HL-60/S4 treated with retinoic acid at 250 ng/mL for 4 days and 3 days (cell line): Measurements from ENCODE around the gene MAP3K14.
"Not testable (repeated sequence)": the region's sequence is repeated elsewhere in the genome, so short reads cannot be mapped to it uniquely, and the experiment has no call there.

Experiments
- in situ Hi-C: fragments of 300-500 bp; cut with MboI; formaldehyde crosslinking; loops from 2 replicates; pipeline ENCODE4 v1.7.0; 2022; ENCODE audit warnings: low sequenced_read_pairs

Gene MAP3K14

DNA sequence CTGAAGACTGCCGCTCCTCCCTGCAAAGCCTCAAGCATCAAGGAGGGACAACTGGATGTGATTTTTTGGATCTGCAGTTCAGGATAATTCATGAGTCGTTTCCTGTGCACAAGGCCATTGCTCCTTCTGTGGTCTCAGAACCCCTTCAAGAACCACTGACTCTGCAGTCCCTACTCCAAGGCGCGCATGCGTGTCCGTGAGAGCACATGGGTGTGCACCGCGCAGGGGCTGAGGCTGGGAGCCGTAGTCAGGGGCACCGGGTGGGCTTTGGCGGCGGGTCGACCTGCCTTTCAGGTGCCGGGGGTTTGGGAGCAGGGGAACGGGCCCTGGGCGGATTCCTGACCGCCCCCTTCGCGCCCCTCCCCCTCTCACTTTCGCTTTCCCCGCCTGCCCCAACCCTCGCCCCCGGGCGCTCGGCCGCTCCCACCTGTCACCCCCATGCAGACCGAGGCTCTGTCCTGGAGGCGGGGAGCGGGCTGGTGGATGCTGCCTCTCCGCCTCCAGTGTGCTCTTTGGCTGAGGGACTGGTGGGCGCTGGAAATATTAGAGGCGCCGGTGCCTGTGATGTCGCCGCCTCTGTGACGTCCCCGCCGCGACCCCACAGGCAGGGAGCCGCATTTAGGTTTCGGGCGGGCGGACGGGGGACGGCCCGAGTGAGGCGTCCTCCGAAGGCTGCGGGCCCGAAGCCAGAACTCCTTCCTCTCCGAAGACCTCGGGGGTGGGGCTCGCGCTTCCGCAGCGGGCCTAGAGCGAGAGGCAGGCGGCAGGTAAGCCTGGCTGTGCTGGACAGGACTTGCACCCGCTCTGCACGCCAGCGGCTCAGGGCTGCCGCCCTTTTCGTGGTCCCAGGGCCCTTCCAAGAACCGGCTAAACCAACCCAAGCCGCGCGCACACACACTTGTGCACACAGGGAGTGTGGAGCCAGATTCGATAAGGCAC lies 55.0 kb downstream of the MAP3K14 start, which contains the start of gene SPATA32:
Gene SPATA32 (minus strand): TSS at position 518 of the 939 bp plus-strand sequence. CDS start 78 bp downstream, at position 440.
- in situ Hi-C loops: no loop called here

DNA sequence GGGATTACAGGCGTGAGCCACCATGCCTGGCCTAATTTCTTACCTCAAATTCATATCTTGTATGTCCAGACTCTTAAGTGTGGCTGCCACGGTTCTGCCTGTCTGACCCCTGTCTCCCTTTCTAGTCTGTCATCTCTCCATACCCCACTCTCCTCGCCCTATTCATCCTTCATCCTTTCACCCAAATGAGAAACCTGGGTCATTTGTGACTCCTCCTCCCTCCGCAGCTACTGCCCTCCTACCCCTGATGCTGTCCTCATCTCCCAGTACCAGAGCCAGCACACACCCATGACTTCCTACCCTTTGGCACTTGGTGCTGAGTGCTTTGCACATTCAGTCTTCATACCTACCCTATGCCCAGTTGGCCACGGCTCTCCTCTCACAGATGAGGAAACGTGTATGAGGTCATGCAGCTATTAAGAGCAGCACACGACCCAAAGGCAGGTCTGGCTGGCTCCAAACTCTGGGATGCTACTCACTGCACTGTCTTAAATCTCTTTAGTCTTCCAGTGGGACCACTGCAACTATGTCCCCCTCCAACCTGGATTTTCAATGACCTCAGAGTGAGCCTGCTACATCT lies 56.5 kb downstream of the MAP3K14 start:
- in situ Hi-C loops: no loop called here

DNA sequence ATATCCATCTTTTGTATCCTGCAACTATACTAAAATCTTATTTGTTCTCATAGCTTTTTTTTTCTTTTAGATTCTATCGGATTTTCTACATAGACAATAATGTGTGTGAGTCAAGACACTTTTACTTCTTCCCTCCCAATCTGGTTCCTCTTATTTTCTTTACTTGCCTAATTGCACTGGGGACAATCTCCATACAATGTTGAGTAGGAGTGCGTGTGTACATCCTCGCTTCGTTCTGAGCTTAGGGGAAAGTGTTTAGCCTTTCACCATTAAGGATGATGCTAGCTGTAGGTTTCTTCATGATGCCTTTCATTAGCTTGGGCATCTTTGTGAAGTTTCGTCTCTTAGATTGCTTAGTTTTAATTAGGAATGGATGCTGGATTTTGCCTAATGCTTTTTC lies 57.8 kb downstream of the MAP3K14 start:
- in situ Hi-C loops: no loop called here

DNA sequence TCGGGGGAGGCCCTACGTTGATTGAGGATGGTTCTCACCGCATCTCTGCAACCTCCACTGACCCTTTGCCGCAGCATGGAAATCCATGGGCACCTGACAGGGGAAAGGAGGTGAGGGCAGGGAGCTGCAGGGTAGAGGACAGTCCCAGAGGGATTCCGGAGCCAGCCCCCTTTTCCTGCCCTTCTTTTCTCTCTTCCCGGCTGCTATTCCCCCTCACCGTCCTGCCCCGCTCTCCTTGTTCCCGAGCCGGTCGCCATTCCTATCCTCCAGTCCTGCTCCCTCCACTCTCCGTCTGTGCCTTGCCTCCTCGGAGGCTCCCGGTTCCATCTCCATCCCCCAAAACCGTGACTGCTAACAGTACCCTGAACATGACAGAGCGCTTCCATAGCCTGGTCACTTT lies 59.7 kb downstream of the MAP3K14 start:
- in situ Hi-C loops: no loop called here

DNA sequence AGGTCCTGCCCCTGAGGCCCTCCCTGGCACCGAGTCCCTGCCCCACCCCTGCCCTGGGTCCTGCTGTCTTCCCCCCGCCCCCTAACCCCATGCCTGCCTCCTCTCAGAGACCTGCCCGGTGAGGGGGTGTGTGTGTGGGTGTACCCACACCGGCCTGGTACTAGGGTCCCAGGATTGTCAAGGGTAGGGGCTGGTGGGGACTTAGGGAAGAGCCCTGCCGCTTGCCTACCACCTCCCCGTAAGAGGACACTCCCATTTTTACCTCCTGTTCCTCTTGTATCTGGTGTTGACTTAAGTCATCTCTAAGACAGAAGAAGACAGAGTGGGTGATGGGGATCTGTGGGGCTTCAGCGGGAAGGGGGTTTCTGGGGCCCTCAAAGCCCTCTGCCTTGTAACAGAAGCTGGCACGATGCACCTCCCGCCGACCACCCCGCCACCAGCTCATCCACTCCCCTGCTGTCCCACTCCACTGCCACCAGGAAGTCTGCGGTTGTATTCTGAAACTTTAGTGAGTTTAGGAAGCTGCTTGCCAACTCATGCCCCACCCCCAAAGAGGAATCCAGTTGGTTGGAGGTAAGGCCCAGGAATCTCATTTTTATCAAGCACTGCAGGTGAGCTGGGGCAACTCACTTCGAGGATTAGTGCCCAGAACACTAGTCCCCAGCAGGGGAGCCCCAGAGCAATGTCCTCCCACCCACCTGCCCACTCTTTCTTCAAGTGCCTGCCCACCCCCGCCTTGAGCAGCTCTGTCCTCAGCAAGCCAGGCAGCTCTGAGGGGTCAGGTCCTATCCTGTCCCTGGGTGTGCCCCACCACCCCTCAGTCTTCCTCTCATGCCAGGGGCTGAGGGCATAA lies 60.5 kb downstream of the MAP3K14 start:
- in situ Hi-C loops: no loop called here

DNA sequence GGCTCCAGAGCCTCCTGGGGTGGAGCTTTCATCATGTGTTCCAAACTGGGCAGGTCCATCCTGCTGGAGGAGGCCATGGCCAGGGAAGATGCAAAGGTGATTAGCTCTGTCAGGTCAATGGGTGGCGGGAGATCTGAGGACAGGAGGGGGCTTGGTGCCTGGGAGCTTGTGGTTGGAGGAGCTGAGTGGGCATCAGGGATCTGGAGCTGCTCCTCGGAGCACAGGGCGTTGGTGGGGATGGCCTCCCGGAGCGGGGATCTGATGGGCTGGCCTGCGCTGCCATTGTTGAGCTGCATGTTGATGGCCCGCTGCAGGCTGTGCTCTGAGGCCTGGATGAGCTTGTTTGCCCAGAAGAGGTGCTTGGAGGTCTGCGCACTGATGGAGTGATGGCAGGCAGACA lies 61.5 kb downstream of the MAP3K14 start:
- in situ Hi-C loops: no loop called here

DNA sequence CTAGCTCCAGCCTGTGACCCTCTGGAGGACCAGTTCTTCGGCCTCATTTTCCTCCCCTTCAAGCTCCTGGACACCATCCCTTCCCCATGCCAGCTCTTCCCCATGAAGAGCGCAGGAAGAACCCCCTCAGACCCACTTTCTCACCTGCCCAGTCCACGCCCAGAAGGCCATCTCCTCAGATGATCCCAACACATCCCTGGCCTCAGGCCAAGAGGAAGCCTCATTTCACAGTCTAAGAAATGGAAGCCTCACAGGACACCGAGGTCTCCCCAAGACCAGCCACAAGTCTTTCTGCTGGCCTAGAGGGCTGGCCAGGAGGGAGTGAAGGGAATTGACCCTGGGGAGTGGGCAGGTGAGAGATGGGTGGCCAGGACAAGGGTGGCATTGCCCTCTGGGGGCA lies 62.9 kb downstream of the MAP3K14 start:
- in situ Hi-C loops: no loop called here

DNA sequence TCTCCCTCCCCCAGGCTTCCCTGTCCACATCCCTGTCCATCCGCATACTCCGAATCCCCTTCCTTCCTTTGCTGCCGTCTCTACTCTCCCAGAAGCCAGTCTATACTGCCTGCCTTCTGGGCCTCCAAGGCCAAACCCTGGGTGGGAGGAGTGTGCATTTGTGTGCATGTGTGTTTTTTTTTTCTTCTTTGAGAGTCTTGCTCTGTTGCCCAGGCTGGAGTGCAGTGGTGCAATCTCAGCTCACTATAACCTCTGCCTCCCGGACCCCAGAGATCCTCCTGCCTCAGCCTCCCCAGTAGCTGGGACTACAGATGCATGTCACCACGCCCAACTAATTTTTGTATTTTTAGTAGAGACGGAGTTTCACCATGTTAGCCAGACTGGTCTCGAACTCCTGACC lies 63.6 kb downstream of the MAP3K14 start:
- in situ Hi-C loops: not testable (repeated sequence)

DNA sequence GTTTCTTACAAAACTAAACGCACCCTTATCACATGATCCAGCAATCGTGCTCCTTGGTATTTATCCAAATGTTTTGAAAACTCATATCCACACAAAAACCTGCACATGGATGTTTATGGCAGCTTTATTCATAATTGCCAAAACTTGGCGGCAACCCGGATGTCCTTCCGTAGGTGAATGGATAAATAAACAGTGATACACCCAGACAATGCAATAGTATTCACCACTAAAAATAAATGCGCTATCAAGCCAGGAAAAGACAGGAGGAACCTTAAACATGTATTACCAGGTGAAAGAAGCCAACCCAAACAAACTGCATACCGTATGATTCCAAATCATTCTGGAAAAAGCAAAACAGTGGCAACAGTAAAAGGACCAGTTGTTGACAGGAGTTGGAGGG lies 64.9 kb downstream of the MAP3K14 start:
- in situ Hi-C loops: no loop called here

DNA sequence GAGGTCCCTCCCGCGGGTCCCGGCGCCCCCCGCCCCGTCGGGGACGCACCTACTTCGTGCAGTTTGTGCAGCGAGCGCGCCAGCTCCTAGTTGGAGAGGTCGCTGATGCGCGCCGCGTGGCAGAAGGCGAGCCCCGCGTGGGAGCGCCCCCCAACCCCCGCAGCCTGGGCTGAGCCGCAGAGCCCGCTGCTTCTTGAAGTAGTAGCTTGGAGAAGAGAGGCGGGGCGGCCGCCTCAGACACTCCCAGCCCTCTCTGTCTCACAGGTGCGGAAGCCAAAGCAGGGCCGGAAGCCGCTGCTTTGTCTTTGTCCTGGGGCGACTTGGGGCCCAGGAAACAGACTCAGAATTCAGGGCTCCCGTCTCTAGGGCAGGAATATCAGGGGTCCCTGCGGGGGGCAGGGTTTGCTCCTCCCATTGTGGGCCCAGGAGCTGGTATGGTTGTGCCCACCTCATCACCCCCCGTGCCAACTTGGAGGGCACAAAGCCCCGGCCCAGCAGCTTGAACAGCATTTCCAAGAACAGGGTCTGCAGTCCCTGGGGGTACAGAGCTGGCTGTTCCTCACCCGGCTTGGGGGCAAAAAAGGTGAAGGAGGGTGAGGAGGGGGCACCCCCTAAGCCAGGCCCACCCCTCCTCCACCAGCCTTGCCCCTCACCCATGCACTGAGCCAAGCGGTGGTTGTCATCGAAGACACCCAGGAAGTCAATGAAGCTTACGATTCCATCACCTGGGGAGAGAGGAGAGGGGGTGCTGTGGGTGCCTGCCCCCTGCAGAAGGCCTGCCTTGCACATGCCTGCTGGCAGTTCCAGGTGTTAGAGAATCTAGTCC lies 68.5 kb downstream of the MAP3K14 start:
- in situ Hi-C loops: no loop called here

DNA sequence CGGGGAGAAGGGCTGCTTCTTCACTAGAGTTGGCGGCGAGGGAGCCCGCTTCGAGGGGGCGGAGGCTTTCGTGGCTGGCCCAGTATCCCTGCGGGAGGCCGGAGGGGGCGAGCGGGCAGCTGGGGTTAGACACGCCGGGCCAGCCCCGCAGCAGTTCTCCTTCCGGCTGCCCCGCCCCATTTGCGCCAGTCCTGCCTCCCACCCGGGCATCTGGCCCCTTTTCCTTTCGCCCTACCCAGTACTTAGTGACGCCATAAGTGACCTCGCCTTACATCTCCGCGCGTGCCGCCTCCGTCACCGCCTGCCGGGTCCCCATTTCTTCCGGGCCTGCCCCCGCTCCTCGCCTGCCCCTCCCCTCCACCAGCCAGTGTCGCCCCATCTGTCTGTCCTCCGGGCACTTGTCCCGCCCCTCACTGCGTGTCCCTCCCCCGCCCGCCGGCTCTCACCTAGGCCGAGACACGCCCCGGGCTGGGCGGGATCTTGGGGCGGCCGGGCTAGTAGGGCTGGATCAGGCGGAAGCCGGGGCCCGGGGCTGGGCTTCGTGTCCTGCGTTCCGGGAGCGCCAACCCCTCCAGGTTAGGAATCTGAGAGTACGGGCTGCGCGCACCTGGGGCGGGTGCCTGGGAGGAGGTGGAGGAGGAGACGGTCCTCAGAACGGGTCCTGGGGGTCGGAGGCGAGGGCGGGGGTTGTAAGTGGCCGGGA lies 69.2 kb downstream of the MAP3K14 start:
- in situ Hi-C loops: no loop called here

DNA sequence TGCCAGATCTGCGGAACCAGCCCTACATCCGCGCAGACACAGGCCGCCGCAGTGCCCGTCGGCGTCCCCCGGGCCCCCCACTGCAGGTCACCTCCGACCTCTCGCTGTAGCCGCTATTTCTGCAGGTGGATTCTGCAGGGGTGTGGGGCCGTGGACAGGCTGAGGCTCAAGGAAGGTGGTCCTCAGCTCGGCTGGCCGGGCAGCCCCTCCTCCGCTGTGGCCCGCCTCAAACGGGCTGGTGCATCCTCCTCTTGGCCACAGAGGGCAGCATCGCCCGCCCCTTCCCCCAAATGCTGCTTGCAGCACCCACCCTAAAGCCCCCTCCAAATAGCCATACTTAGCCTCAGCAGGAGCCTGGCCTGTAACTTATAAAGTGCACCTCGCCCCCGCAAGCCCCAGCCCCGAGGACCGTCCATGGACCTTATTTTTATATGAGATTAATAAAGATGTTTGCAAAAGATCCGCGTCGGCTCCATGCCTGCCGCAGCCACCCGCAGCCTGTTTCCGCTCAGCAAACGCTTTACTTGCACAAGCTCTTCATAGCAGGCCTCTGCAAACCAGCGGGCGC lies 69.9 kb downstream of the MAP3K14 start:
- in situ Hi-C loops: no loop called here

DNA sequence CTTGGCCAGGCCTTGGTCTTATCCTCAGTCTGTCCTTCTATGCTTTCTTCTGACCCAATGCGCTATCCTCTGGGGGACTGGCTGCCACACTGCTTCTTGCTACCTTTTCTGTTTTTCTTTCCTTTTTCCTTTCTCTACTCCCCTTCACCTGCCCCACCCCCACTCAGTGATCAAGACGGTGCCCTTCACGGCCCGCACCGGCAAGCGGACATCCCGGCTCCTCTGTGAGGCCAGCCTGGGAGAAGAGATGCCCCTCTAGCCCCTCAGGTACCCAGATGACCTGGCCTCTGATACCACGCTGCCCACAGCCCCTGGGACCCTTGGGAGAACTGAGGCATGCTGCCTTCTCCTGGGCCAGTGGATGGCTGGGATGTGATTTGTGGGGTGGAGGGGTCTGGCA lies 70.5 kb downstream of the MAP3K14 start:
- in situ Hi-C loops: no loop called here

DNA sequence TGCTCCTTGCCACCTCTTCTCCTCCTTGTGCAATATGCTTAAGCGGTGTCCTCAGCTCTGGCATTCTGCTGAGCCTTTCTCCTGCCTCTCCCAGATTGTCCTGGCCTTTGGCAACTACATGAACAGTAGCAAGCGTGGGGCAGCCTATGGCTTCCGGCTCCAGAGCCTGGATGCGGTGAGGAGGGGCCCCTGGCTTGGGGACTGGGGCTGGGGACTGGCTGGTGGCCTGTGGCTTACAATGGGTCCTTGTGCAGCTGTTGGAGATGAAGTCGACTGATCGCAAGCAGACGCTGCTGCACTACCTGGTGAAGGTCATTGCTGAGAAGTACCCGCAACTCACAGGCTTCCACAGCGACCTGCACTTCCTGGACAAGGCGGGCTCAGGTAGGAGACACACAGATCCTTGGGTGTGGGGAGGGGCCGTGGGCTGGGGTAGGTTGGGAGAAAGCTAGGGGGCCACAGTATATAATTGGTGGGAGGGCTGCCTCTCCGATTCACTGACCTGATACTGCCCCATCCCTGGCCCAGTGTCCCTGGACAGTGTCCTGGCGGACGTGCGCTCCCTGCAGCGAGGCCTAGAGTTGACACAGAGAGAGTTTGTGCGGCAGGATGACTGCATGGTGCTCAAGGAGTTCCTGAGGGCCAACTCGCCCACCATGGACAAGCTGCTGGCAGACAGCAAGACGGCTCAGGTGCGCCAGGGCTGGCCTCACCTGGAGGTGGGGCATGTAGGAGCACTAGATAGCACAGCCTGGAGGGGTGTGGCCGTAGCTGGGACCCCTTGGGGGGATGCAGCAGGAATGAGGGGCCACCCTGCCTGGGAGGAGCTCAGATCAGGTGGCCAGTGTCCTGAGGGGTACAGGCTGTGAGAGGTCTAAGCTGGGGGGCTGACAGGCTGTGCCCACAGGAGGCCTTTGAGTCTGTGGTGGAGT lies 71.8 kb downstream of the MAP3K14 start:
- in situ Hi-C loops: no loop called here

DNA sequence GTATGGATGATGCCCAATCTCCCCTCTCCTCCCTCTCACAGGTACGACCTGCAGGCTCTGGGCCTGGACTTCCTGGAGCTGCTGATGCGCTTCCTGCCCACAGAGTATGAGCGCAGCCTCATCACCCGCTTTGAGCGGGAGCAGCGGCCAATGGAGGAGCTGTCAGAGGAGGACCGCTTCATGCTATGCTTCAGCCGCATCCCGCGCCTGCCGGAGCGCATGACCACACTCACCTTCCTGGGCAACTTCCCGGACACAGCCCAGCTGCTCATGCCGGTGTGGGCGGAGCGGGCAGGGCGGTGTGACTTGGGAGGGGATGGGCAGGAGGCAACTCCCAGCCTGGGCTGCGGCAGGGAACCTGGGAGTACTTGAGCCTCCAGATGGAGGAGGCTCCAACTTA lies 73.1 kb downstream of the MAP3K14 start:
- in situ Hi-C loops: no loop called here

DNA sequence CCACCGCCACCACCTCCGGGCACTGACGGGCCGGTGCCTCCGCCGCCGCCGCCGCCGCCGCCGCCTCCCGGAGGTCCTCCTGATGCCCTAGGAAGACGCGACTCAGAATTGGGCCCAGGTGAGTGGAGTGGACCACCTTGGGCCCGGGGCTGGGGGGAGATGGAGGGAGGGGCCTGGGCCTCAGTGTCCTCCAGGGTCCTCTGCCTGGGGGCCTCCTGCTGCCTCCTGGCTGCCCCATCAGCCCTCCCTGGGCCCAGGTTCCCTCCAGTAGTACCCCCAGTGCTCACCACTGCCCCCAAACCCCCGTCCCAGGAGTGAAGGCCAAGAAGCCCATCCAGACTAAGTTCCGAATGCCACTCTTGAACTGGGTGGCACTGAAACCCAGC lies 74.8 kb downstream of the MAP3K14 start:
- in situ Hi-C loops: no loop called here

DNA sequence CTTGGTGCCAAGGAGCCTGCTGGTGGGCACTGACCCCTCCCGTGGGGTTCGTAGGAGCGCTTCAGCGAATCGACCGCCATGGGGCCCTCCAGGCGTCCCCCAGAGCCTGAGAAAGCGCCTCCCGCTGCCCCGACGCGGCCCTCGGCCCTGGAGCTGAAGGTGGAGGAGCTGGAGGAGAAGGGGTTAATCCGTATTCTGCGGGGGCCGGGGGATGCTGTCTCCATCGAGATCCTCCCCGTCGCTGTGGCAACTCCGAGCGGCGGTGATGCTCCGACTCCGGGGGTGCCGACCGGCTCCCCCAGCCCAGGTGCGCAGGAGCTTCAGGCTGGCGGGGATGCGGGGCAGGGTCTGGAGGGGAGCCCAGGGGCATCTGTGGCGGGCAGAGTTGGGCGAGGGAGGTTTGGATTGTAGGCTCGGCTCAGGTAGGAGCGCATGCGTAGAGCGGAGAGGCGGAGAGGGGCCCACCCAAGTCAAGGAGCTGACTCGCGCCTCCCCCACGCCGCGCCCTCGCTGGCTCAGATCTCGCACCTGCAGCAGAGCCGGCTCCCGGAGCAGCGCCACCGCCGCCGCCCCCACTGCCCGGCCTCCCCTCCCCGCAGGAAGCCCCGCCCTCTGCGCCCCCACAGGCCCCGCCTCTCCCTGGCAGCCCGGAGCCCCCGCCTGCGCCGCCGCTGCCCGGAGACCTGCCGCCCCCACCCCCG lies 75.3 kb downstream of the MAP3K14 start:
- in situ Hi-C loops: no loop called here

DNA sequence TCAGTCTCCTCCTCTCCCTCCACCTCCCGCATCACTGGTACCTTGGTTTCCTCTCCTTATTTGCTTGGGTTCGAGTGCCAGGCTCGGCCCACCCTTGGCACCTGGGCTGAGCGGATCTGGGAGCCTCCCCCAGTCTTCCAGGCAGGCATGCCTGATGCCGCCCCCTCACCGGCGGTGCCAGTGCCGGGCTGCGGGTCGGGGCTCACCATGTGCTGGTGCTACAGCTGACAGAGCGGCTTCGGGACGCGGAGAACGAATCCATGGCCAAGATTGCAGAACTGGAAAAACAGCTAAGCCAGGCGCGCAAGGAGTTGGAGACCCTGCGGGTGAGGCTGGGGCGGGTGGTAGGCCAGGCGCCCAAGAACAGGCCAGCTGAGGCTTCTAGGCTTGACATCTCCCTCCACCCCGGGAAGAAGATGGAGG lies 75.9 kb downstream of the MAP3K14 start:
- in situ Hi-C loops: no loop called here
